A549 treated with CpdA at 1 μM for 4 hours (cell line): ENCODE data around the gene MARVELD2. TPM values are rescaled to one million over a fixed set of nuclear protein-coding genes. Genes with fewer than 3 reads are reported as not detected.

Experiments
- total RNA-seq: library from RNA; stranded (reverse); fragments of 200-300 nt; extraction: Qiagen RNA extraction; gene quantifications from 5 replicates; pipeline ENCODE4 v1.2.3, GENCODE V29; 2022; ENCODE audit warnings: low read depth

The MARVELD2 gene, protein sequence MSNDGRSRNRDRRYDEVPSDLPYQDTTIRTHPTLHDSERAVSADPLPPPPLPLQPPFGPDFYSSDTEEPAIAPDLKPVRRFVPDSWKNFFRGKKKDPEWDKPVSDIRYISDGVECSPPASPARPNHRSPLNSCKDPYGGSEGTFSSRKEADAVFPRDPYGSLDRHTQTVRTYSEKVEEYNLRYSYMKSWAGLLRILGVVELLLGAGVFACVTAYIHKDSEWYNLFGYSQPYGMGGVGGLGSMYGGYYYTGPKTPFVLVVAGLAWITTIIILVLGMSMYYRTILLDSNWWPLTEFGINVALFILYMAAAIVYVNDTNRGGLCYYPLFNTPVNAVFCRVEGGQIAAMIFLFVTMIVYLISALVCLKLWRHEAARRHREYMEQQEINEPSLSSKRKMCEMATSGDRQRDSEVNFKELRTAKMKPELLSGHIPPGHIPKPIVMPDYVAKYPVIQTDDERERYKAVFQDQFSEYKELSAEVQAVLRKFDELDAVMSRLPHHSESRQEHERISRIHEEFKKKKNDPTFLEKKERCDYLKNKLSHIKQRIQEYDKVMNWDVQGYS
- total RNA-seq, result 2.1 to 3.4 TPM (median 2.5 TPM) in 5 replicates

DNA sequence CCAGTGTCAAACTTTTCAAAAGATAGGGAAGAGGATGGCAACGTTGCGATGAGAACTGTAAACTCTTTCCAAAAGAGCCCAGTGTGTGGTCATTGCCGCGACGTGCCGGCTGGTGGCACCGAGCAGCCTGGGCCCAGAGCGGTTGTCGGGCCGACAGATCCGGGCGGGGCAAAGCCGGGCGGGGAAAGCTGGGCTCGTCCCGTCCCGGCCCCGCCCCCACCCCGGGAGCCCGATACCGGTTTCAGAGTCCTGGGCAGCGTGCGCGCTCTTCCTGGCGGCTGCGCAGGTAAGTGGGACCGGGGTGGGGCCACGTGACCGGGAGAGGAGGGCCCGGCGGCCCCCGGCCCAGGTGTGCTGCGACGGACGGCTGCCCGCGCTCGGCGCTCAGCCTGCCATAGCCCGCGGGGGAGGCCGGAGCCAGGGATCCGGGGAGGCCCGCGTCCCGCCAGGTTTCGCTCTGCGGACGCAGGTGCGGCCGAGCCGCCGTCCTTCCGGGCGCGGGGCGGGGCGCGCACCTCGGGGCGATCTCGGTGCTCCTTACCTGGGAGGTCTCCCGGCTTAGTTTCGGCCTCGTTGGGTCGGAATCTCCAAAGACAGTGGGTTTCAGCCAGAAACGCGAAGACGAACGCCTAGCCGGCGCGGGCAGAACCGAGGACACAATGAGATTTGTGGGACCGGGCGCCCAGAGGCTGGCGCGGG is at the start of gene MARVELD2:
TSS of gene MARVELD2 (plus strand) at position 232 of the 699 bp plus-strand sequence. CDS start 4,270 bp downstream, outside the sequence.

DNA sequence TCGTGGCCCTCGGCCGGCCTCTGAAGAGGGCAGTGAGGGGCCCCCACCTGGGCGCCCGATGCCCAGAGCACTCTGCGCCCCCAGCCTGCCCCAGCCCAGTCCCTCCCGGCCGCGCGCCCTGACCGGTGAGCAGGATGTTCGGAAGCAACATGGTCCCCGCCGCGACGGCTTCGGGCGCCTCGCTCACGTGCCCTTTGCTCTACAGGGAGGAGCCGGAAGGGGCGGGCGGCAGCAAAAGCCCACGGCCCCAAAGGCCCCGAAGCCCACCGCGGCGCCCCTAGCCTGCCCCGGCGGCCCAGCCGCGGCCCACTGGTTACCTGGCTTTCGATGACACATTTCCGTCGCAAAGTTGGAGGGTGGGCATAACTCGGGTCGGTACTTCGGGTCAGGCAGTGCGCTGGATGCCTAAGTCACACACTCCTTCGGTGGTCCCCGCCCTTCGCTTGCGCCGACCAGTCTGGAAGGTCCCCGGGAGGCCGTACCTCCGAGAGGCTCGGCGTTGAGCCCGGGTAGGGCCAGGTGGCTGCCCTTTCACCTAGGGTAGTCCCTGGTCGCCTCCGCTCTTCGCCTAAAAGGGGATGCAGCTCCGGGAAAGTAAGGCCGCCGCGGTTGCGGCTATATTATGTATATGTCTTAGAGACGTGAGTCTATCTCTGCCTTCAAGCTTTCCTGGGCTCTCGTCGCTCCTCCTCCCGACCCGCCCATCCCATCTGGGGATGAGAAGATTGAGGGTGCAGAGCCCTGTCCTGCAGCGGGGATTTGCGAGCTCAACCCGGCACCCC is 45.4 kb upstream of the MARVELD2 start, which contains the start of the genes AK6, RAD17 and TAF9:
TSS of gene AK6 (minus strand) at position 181 of the 782 bp plus-strand sequence. CDS start at position 151, 30 bp downstream.
TSS of gene RAD17 (plus strand) at position 479 of the 782 bp plus-strand sequence. CDS start 2,391 bp downstream, outside the sequence.
TSS of gene TAF9 (minus strand) at position 181 of the 782 bp plus-strand sequence. CDS start 3,783 bp downstream, outside the sequence.

DNA sequence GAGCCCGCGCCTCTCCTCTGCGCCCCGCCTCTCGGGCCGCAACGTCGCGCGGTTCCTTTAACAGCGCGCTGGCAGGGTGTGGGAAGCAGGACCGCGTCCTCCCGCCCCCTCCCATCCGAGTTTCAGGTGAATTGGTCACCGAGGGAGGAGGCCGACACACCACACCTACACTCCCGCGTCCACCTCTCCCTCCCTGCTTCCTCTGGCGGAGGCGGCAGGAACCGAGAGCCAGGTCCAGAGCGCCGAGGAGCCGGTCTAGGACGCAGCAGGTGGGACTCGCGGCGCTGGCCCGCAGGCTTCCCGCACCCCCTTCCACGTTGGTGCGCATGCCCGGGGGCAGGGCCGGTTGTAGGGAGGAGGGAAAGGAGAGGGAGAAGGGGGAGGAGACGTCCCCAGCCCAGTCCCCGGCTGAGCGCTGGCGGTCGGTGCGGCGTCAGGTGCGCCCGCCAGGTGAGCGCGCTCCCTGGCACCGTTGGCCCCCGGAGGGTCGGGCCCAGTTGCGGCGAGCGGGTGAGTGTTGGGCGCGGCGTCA is 77.5 kb downstream of the MARVELD2 start, which contains the start of gene OCLN:
TSS of gene OCLN (plus strand) at position 400 of the 532 bp plus-strand sequence. CDS start 11,455 bp downstream, outside the sequence.

Other genes starting within 250 kb of the MARVELD2 start
- gene CCNB1, start 248.0 kb upstream of the MARVELD2 start, total RNA-seq, result 261 to 299 TPM (median 292 TPM) in 5 replicates
- 24.3 to 29.3 TPM (median 27.5 TPM) in 5 replicates for gene CENPH, start 225.5 kb upstream of the MARVELD2 start, total RNA-seq
- gene CDK7, start 180.2 kb upstream of the MARVELD2 start, total RNA-seq, result 60.2 to 72.4 TPM (median 62.0 TPM) in 5 replicates
- gene CCDC125, start 82.3 kb upstream of the MARVELD2 start, total RNA-seq, result 2.9 to 4.0 TPM (median 3.3 TPM) in 5 replicates
- 37.4 to 57.8 TPM (median 51.8 TPM) in 5 replicates for gene AK6, start 45.6 kb upstream of the MARVELD2 start, total RNA-seq
- gene TAF9, start 45.6 kb upstream of the MARVELD2 start, total RNA-seq, result 117 to 135 TPM (median 129 TPM) in 5 replicates
- gene RAD17, start 45.3 kb upstream of the MARVELD2 start, total RNA-seq, result 15.2 to 19.3 TPM (median 15.7 TPM) in 5 replicates
- gene OCLN, start 77.7 kb downstream of the MARVELD2 start, total RNA-seq, result 10.4 to 17.4 TPM (median 11.9 TPM) in 5 replicates
- 33.0 to 37.9 TPM (median 34.4 TPM) in 5 replicates for gene GTF2H2C, start 145.1 kb downstream of the MARVELD2 start, total RNA-seq